Measurements from ENCODE around the gene RGS10.

The RGS10 gene

GRCh38 chr10:119500821-119501220, 41.7 kb downstream of the RGS10 start:
- no peaks in the 10 kb centered on the region for H3K27me3 ChIP-seq (ENCODE audit: insufficient read depth, insufficient read length)
- peaks cover 2% of the 10 kb centered on the region for H3K4me1 ChIP-seq (ENCODE audit: insufficient read depth, insufficient read length)
- TF ChIP-seq SUZ12 (IDR thresholded peaks at IDR 0.05; ENCODE audit: extremely low read depth, insufficient read depth, insufficient read length) (no peak), ZNF274 (IDR thresholded peaks at IDR 0.05; ENCODE audit: low read depth, low read length) (no peak), YY1 (IDR thresholded peaks at IDR 0.05; ENCODE audit: insufficient read depth, insufficient read length) (no peak)
- no peak for DNase-seq (ENCODE audit: low read depth, low spot score)
- H3K36me3 ChIP-seq (ENCODE audit: insufficient read depth, insufficient read length, low read length): peaks cover 12% of the 10 kb centered on the region
- no peak overlapping the region for H3K4me3 ChIP-seq (ENCODE audit: insufficient read length, low read depth)
- no peak overlapping the region for H3K9ac ChIP-seq (ENCODE audit: insufficient read length, low read depth)
- H3K9me3 ChIP-seq (ENCODE audit: insufficient read depth, low read length): no peaks in the 10 kb centered on the region

GRCh38 chr10:119500123-119500795, 42.3 kb downstream of the RGS10 start:
- no peak overlapping the region for H3K4me3 ChIP-seq (ENCODE audit: insufficient read length, low read depth)
- TF ChIP-seq YY1 (IDR thresholded peaks at IDR 0.05; ENCODE audit: insufficient read depth, insufficient read length): no peak
- no peak for TF ChIP-seq ZNF274 (IDR thresholded peaks at IDR 0.05; ENCODE audit: low read depth, low read length)
- no peaks in the 10 kb centered on the region for H3K27me3 ChIP-seq (ENCODE audit: insufficient read depth, insufficient read length)
- H3K9ac ChIP-seq (ENCODE audit: insufficient read length, low read depth): no peak overlapping the region
- peaks cover 2% of the 10 kb centered on the region for H3K4me1 ChIP-seq (ENCODE audit: insufficient read depth, insufficient read length)
- no peak for DNase-seq (ENCODE audit: low read depth, low spot score)
- H3K9me3 ChIP-seq (ENCODE audit: insufficient read depth, low read length): no peaks in the 10 kb centered on the region
- peaks cover 12% of the 10 kb centered on the region for H3K36me3 ChIP-seq (ENCODE audit: insufficient read depth, insufficient read length, low read length)

- Histone ChIP-seq H3K27me3 (ENCODE audit: insufficient read depth, insufficient read length) (no peaks in the 10 kb centered on the region), H3K4me3 (ENCODE audit: insufficient read length, low read depth) (no peak overlapping the region), H3K4me1 (ENCODE audit: insufficient read depth, insufficient read length) (peaks cover 4% of the 10 kb centered on the region), H3K9ac (ENCODE audit: insufficient read length, low read depth) (no peak overlapping the region), H3K36me3 (ENCODE audit: insufficient read depth, insufficient read length, low read length) (peaks cover 10% of the 10 kb centered on the region), H3K9me3 (ENCODE audit: insufficient read depth, low read length) (no peaks in the 10 kb centered on the region)
- no peak for TF ChIP-seq SUZ12 (IDR thresholded peaks at IDR 0.05; ENCODE audit: extremely low read depth, insufficient read depth, insufficient read length)
- no peak for TF ChIP-seq YY1 (IDR thresholded peaks at IDR 0.05; ENCODE audit: insufficient read depth, insufficient read length)
- TF ChIP-seq ZNF274 (IDR thresholded peaks at IDR 0.05; ENCODE audit: low read depth, low read length): no peak
- no peak for DNase-seq (ENCODE audit: low read depth, low spot score)
These were observed 42.9 kb downstream of the RGS10 start for GRCh38 chr10:119499677-119500002.

- DNase-seq (ENCODE audit: low read depth, low spot score): no peak
- Histone ChIP-seq H3K4me1 (ENCODE audit: insufficient read depth, insufficient read length) (peaks cover 4% of the 10 kb centered on the region), H3K9me3 (ENCODE audit: insufficient read depth, low read length) (no peaks in the 10 kb centered on the region), H3K4me3 (ENCODE audit: insufficient read length, low read depth) (no peak overlapping the region), H3K36me3 (ENCODE audit: insufficient read depth, insufficient read length, low read length) (peaks cover 8% of the 10 kb centered on the region), H3K9ac (ENCODE audit: insufficient read length, low read depth) (no peak overlapping the region), H3K27me3 (ENCODE audit: insufficient read depth, insufficient read length) (no peaks in the 10 kb centered on the region)
- no peak for TF ChIP-seq SUZ12 (IDR thresholded peaks at IDR 0.05; ENCODE audit: extremely low read depth, insufficient read depth, insufficient read length)
- TF ChIP-seq ZNF274 (IDR thresholded peaks at IDR 0.05; ENCODE audit: low read depth, low read length): no peak
- no peak for TF ChIP-seq YY1 (IDR thresholded peaks at IDR 0.05; ENCODE audit: insufficient read depth, insufficient read length)
These were observed 43.4 kb downstream of the RGS10 start for GRCh38 chr10:119498889-119499676.

- Histone ChIP-seq H3K9me3 (ENCODE audit: insufficient read depth, low read length) (no peaks in the 10 kb centered on the region), H3K4me1 (ENCODE audit: insufficient read depth, insufficient read length) (peaks cover 4% of the 10 kb centered on the region), H3K27me3 (ENCODE audit: insufficient read depth, insufficient read length) (no peaks in the 10 kb centered on the region), H3K4me3 (ENCODE audit: insufficient read length, low read depth) (no peak overlapping the region), H3K36me3 (ENCODE audit: insufficient read depth, insufficient read length, low read length) (peaks cover 4% of the 10 kb centered on the region), H3K9ac (ENCODE audit: insufficient read length, low read depth) (no peak overlapping the region)
- no peak for TF ChIP-seq YY1 (IDR thresholded peaks at IDR 0.05; ENCODE audit: insufficient read depth, insufficient read length)
- no peak for TF ChIP-seq SUZ12 (IDR thresholded peaks at IDR 0.05; ENCODE audit: extremely low read depth, insufficient read depth, insufficient read length)
- no peak for TF ChIP-seq ZNF274 (IDR thresholded peaks at IDR 0.05; ENCODE audit: low read depth, low read length)
- no peak for DNase-seq (ENCODE audit: low read depth, low spot score)
These were observed 45.3 kb downstream of the RGS10 start for GRCh38 chr10:119497243-119497642.

- Histone ChIP-seq H3K4me1 (ENCODE audit: insufficient read depth, insufficient read length) (peaks cover 4% of the 10 kb centered on the region), H3K4me3 (ENCODE audit: insufficient read length, low read depth) (no peak overlapping the region), H3K36me3 (ENCODE audit: insufficient read depth, insufficient read length, low read length) (peaks cover 4% of the 10 kb centered on the region), H3K9me3 (ENCODE audit: insufficient read depth, low read length) (no peaks in the 10 kb centered on the region), H3K27me3 (ENCODE audit: insufficient read depth, insufficient read length) (no peaks in the 10 kb centered on the region), H3K9ac (ENCODE audit: insufficient read length, low read depth) (no peak overlapping the region)
- DNase-seq (ENCODE audit: low read depth, low spot score): no peak
- TF ChIP-seq ZNF274 (IDR thresholded peaks at IDR 0.05; ENCODE audit: low read depth, low read length) (no peak), YY1 (IDR thresholded peaks at IDR 0.05; ENCODE audit: insufficient read depth, insufficient read length) (no peak), SUZ12 (IDR thresholded peaks at IDR 0.05; ENCODE audit: extremely low read depth, insufficient read depth, insufficient read length) (no peak)
These were observed 46.2 kb downstream of the RGS10 start for GRCh38 chr10:119496273-119496672.

- H3K36me3 ChIP-seq (ENCODE audit: insufficient read depth, insufficient read length, low read length): peaks cover 4% of the 10 kb centered on the region
- no peaks in the 10 kb centered on the region for H3K9me3 ChIP-seq (ENCODE audit: insufficient read depth, low read length)
- no peak overlapping the region for H3K4me3 ChIP-seq (ENCODE audit: insufficient read length, low read depth)
- no peak overlapping the region for H3K9ac ChIP-seq (ENCODE audit: insufficient read length, low read depth)
- H3K4me1 ChIP-seq (ENCODE audit: insufficient read depth, insufficient read length): peaks cover 4% of the 10 kb centered on the region
- TF ChIP-seq YY1 (IDR thresholded peaks at IDR 0.05; ENCODE audit: insufficient read depth, insufficient read length) (no peak), ZNF274 (IDR thresholded peaks at IDR 0.05; ENCODE audit: low read depth, low read length) (no peak), SUZ12 (IDR thresholded peaks at IDR 0.05; ENCODE audit: extremely low read depth, insufficient read depth, insufficient read length) (no peak)
- H3K27me3 ChIP-seq (ENCODE audit: insufficient read depth, insufficient read length): no peaks in the 10 kb centered on the region
- no peak for DNase-seq (ENCODE audit: low read depth, low spot score)
These were observed 47.0 kb downstream of the RGS10 start for GRCh38 chr10:119495545-119495944.
